DND-41 (cell line): Measurements from ENCODE around the gene LCORL.

ENCODE experiments used
- ATAC-seq: fragments of 200-7000 bp; cut with Tn5 transposase; 3 replicates; pipeline ENCODE4 v1.9.1; 2021; ENCODE audit warnings: low read depth; ENCODE audit not compliant: insufficient read depth
- DNase-seq: peaks from one replicate; pipeline ENCODE4 v3.0.0-alpha.2; 2020
- H2AFZ ChIP-seq: 2 replicates; pipeline ENCODE4 v1.6.0; 2012; ENCODE audit warnings: low read depth, low read length
- H3K27ac ChIP-seq: 2 replicates; pipeline ENCODE4 v1.5.1; 2012; ENCODE audit warnings: low read length, inconsistent platforms
- H3K27me3 ChIP-seq: fragments of 200-600 bp; sonication (generic); 2 replicates; pipeline ENCODE4 v1.6.0; 2012; ENCODE audit warnings: low read length, mild to moderate bottlenecking, inconsistent platforms; ENCODE audit not compliant: insufficient read depth, poor library complexity
- H3K36me3 ChIP-seq: 2 replicates; pipeline ENCODE4 v1.5.1; 2012; ENCODE audit warnings: low read length, inconsistent platforms; ENCODE audit not compliant: insufficient read depth
- H3K4me1 ChIP-seq: 2 replicates; pipeline ENCODE4 v1.5.1; 2012; ENCODE audit warnings: mild to moderate bottlenecking, low read length; ENCODE audit not compliant: insufficient read depth
- H3K4me2 ChIP-seq: 2 replicates; pipeline ENCODE4 v1.6.0; 2012; ENCODE audit warnings: mild to moderate bottlenecking, moderate library complexity, low read length, inconsistent platforms; ENCODE audit not compliant: insufficient read depth
- H3K4me3 ChIP-seq, 2 experiments: fragments of 200-600 bp in 1 of 2; shearing (Covaris generic) in 1 of 2; 2 replicates each; pipeline ENCODE4 v1.5.1; 2012 to 2016; ENCODE audit warnings: inconsistent platforms in 2 of 2, low read length in 2 of 2, mild to moderate bottlenecking in 2 of 2, low read depth in 1 of 2, moderate library complexity in 1 of 2
- H3K79me2 ChIP-seq: 2 replicates; pipeline ENCODE4 v1.6.0; 2012; ENCODE audit warnings: low read length, inconsistent platforms; ENCODE audit not compliant: insufficient read depth
- H3K9ac ChIP-seq: 2 replicates; pipeline ENCODE4 v1.6.0; 2012; ENCODE audit warnings: low read depth, mild to moderate bottlenecking, inconsistent platforms, low read length, moderate library complexity
- H3K9me3 ChIP-seq: 2 replicates; pipeline ENCODE4 v1.5.1; 2012; ENCODE audit warnings: low read length, moderate library complexity, mild to moderate bottlenecking, inconsistent platforms; ENCODE audit not compliant: insufficient read depth, severe bottlenecking
- H4K20me1 ChIP-seq: 2 replicates; pipeline ENCODE4 v1.6.0; 2012; ENCODE audit warnings: low read length; ENCODE audit not compliant: insufficient read depth
- CTCF ChIP-seq: IDR thresholded peaks from 2 replicates; pipeline ENCODE4 v1.5.1; 2012; ENCODE audit warnings: borderline replicate concordance, low read length, moderate library complexity, mild to moderate bottlenecking; ENCODE audit not compliant: poor library complexity, severe bottlenecking; ENCODE audit errors: extremely low read depth
- EZH2 ChIP-seq: IDR thresholded peaks from 3 replicates; pipeline ENCODE4 v1.6.1; 2012; ENCODE audit warnings: borderline replicate concordance, low read depth, mild to moderate bottlenecking, moderate library complexity, low read length, inconsistent platforms; ENCODE audit not compliant: severe bottlenecking

LCORL gene

GRCh38 chr4:17962171-17962570, 59.4 kb downstream of the LCORL start:
- no peak for DNase-seq

GRCh38 chr4:17961249-17961648, 60.3 kb downstream of the LCORL start:
- Histone ChIP-seq H3K9me3 (no peaks in the 10 kb centered on the region), H3K4me2 (no peak overlapping the region), H3K36me3 (peaks cover 41% of the 10 kb centered on the region), H3K27ac (no peak overlapping the region), H3K9ac (no peak overlapping the region), H3K27me3 (no peaks in the 10 kb centered on the region), H4K20me1 (no peaks in the 10 kb centered on the region), H2AFZ (no peak overlapping the region), H3K4me1 (no peaks in the 10 kb centered on the region), H3K4me3 (no peak overlapping the region), H3K79me2 (peaks cover 4% of the 10 kb centered on the region; the same call in 1 of the 2 replicates)
- no peak for ATAC-seq
- no peak for TF ChIP-seq CTCF
- no peak for TF ChIP-seq EZH2
- DNase-seq = no peak

More at GRCh38 chr4:17962171-17962570, 59.4 kb downstream of the LCORL start:
- no peak overlapping the region for H3K9ac ChIP-seq
- no peaks in the 10 kb centered on the region for H3K27me3 ChIP-seq
- peaks cover 34% of the 10 kb centered on the region for H3K36me3 ChIP-seq
- no peak for ATAC-seq
- peaks cover 13% of the 10 kb centered on the region; the same call in 1 of the 2 replicates for H3K79me2 ChIP-seq
- no peak overlapping the region for H3K4me2 ChIP-seq
- no peaks in the 10 kb centered on the region for H4K20me1 ChIP-seq
- H3K9me3 ChIP-seq = no peaks in the 10 kb centered on the region
- no peaks in the 10 kb centered on the region for H3K4me1 ChIP-seq
- no peak for TF ChIP-seq EZH2
- no peak for TF ChIP-seq CTCF
- no peak overlapping the region for H3K27ac ChIP-seq
- H2AFZ ChIP-seq = no peak overlapping the region
- H3K4me3 ChIP-seq = no peak overlapping the region

- TF ChIP-seq CTCF (no peak), EZH2 (no peak)
- Histone ChIP-seq H3K9ac (no peak overlapping the region), H3K4me3 (no peak overlapping the region), H3K36me3 (peaks cover 68% of the 10 kb centered on the region), H4K20me1 (no peaks in the 10 kb centered on the region), H3K79me2 (peaks cover 3% of the 10 kb centered on the region; the same call in 1 of the 2 replicates), H3K27me3 (no peaks in the 10 kb centered on the region), H3K4me2 (no peak overlapping the region), H3K9me3 (no peaks in the 10 kb centered on the region), H3K4me1 (no peaks in the 10 kb centered on the region), H3K27ac (no peak overlapping the region), H2AFZ (no peak overlapping the region)
- ATAC-seq (no peak), DNase-seq (no peak)
Measured at GRCh38 chr4:17958181-17958580, 63.4 kb downstream of the LCORL start.

GRCh38 chr4:17957688-17958087, 63.9 kb downstream of the LCORL start:
- Histone ChIP-seq H3K4me3 (no peak overlapping the region), H3K9me3 (no peaks in the 10 kb centered on the region), H3K9ac (no peak overlapping the region), H2AFZ (no peak overlapping the region), H3K79me2 (peaks cover 3% of the 10 kb centered on the region; the same call in 1 of the 2 replicates), H3K27ac (no peak overlapping the region), H3K4me2 (no peak overlapping the region), H3K27me3 (no peaks in the 10 kb centered on the region), H4K20me1 (no peaks in the 10 kb centered on the region), H3K4me1 (no peaks in the 10 kb centered on the region), H3K36me3 (peaks cover 73% of the 10 kb centered on the region)
- no peak for TF ChIP-seq EZH2
- ATAC-seq = no peak
- DNase-seq = no peak
